Measurements from ENCODE around the gene POLH.

POLH gene

GRCh38 chr6:43606019-43606418, 30.0 kb downstream of the POLH start:
- DNase-seq (ENCODE audit: low read depth in 2 of 2) = no peak

- peak; percentile 46 to 47 for DNase-seq (ENCODE audit: low read depth in 2 of 2)
These were observed 32.4 kb downstream of the POLH start for GRCh38 chr6:43608310-43608763.

GRCh38 chr6:43608807-43609206, 32.8 kb downstream of the POLH start:
- DNase-seq (ENCODE audit: low read depth in 2 of 2) = no peak

DNA sequence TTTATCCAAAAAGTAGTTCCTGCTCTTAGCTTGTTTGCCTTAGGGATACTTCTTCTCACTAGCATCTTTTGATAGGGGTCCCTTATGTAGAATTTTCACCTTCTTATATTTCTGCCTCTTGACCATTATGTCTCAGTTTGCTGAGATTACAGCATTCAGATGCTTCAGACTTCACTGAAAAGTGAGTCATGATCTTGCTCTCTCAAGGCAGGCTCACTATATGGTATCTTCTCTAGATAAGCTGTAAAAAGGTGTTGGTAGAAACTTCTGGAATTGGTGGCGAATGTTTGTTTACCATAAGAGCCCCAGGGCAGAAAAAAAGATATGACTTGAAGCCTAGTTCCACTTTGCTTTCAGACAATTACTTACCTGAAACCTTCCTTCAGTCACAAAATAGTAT, 33.4 kb downstream of the POLH start:
- DNase-seq (ENCODE audit: low read depth in 2 of 2) = no peak

DNA sequence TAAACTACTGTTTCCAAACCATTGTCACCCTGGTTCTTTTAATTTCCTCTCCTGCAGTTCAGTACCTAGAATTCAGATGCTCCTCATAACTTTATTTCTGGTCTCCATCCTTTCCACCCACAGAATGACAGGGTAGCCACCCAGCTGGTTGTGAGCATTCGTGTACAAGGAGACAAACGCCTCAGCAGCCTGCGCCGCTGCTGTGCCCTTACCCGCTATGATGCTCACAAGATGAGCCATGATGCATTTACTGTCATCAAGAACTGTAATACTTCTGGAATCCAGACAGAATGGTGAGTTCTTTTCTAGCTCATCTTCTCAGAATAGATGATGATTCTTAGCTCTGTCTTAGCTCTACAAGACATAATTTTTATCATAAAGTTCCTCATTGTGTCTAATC, 34.4 kb downstream of the POLH start:
- no peak for DNase-seq (ENCODE audit: low read depth in 2 of 2)

DNA sequence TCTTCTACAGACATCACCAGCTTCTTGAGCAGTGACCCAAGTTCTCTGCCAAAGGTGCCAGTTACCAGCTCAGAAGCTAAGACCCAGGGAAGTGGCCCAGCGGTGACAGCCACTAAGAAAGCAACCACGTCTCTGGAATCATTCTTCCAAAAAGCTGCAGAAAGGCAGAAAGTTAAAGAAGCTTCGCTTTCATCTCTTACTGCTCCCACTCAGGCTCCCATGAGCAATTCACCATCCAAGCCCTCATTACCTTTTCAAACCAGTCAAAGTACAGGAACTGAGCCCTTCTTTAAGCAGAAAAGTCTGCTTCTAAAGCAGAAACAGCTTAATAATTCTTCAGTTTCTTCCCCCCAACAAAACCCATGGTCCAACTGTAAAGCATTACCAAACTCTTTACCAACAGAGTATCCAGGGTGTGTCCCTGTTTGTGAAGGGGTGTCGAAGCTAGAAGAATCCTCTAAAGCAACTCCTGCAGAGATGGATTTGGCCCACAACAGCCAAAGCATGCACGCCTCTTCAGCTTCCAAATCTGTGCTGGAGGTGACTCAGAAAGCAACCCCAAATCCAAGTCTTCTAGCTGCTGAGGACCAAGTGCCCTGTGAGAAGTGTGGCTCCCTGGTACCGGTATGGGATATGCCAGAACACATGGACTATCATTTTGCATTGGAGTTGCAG, 37.9 kb downstream of the POLH start:
- no peak for DNase-seq (ENCODE audit: low read depth in 2 of 2)

DNA sequence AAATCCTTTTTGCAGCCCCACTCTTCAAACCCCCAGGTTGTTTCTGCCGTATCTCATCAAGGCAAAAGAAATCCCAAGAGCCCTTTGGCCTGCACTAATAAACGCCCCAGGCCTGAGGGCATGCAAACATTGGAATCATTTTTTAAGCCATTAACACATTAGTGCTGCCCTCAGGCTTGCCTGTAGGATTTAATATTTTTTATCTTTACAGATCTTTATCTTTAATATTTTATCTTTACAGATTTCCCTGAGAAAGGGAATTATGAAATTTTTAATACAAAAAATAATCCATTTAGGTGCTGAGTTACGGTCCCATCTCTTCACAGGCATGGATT, 38.4 kb downstream of the POLH start:
- no peak for DNase-seq (ENCODE audit: low read depth in 2 of 2)

- DNase-seq (ENCODE audit: low read depth in 2 of 2) = no peak
These were observed 40.9 kb downstream of the POLH start for GRCh38 chr6:43616725-43617472.

DNA sequence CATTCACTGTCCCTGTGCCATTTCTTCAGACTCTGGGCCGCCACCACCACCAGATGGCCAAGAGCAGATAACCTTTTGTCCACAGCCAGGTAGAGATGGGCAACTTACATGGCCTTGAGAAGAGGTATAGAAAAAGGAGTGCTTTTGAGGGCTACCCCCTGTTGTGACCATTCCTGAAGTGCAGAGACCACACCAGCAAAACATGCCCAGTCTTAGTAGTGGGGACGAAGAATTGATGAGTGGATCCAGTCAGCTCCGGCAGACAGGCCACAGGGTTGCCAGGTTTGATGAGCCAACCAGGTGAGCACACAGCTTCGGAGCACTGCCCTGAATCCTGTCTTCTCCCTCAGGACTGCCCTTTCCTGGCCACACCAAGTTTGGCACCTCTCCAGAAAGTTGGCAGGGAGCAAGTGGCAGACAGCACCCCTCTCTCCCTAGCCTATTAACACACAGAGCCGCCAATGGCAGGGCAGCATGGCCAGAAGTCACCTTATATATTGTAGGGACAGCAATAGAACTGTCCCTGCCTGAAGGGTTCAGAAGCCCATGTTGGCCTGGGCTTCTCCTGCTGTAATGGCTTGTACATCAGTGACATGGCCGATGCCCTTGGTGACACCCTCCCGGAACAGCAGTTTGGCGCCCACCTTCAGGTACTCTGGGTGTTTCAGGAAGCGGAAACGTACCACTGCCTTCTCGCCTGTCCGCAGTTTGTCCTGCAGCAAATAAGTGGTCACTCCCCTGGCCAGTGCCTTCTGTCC, 45.3 kb downstream of the POLH start:
- DNase-seq (ENCODE audit: low read depth in 2 of 2) = no peak

GRCh38 chr6:43621836-43622180, 45.8 kb downstream of the POLH start:
- DNase-seq (ENCODE audit: low read depth in 2 of 2) = no peak

DNA sequence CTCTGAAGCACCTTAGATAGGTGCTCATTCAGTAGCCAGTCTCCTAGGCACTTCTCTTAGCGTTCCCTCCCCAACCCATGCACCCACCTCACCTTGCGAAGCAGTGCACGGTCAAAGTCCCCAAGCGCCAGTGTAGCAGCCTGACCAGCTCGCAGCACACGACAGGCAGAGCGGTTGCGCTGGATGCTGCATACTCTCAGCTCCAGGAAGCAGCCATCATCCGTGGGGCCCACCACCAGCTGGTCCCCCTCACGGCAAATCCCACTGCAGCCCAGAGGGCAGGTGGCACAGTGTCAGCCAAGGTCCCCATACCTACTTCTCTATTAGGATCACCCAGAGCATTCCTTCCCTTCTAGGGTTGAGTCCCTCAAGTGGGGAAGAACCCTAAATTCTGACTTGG, 46.6 kb downstream of the POLH start:
- no peak for DNase-seq (ENCODE audit: low read depth in 2 of 2)

DNA sequence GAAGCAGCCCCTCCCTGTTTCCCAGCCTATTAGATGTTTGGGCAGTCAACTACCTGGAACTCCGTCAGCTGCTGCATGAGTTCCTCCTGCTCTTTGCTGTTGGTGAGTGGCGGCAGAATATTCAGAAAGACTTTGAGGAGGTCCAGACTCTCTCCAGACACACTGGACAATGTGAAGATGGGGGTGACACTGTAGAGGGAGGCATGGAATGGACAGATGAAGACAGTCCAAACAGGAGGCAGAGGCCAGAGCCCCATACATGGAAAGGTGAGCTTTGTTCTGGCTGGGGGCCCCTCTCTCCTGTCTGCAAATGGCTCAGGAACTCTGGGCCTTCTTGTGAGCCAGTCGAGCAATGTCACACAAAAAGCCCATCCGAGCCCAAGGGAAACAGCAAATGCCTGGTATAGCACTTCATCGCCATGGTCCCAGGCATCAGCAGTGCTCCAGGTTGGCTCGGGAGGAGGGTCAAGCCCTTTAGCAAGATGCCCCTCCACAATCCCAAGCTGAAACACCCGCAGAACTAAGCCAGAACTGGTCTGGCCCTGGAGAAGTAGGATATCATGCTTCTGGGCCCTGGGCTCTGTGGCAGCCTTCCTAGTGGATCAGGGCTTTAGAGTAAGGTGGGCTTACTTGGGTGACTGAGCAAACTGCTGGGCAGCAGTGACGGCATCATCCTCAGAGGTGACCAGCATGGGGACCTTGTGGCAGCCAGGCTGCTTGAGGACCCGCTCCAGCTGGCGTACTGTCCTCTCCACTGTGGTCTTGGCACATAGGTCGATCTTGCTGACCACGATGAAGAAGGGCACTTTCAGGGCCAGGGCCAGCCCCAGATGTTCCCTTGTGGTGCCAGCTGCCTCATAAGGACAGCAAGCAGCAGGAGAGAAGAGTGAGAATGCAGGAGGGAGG, 48.1 kb downstream of the POLH start:
- no peak for DNase-seq (ENCODE audit: low read depth in 2 of 2)

- DNase-seq (ENCODE audit: low read depth in 2 of 2) = no peak
These were observed 48.9 kb downstream of the POLH start for GRCh38 chr6:43624786-43625288.

- DNase-seq (ENCODE audit: low read depth in 2 of 2) = no peak
These were observed 49.5 kb downstream of the POLH start for GRCh38 chr6:43625393-43625992.

DNA sequence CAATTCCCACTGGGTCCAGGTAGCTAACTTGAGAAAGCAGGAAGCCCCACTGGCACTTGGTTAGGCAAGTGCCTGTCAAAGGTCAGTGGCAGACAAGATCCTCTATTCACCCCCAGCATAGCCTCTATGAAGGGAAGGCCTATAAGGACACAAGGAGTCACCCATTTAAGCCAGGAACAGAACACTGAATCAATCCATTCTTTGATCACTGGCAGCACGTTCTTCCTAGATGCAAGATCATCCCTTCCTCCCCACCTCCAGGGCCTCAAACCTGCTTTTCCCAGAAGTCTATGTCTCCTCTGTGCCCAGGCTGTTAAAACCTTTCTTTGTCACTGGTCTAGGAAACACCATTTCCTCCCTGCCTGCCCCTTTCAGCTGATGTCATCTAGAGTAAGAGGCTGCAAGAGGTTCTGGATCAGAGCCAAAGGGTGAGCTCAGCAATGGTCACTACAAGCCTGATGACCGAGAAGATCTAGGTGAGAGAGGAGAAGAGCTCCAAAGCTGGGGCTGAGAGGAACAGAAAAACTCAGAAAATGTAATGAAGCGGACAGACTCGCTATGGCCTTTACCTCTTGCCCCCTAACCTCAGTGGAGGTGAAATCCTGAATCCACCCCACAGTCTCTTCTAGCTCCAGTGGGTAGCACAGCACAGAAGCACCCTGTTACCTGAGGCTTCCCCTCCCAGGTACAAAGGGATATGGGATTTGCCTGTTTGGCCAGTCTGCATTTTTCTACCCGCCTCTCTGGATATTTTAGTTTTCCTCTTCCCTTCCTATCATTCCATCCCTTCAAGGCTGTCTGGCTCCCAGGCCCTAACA, 51.2 kb downstream of the POLH start:
- no peak for DNase-seq (ENCODE audit: low read depth in 2 of 2)

DNA sequence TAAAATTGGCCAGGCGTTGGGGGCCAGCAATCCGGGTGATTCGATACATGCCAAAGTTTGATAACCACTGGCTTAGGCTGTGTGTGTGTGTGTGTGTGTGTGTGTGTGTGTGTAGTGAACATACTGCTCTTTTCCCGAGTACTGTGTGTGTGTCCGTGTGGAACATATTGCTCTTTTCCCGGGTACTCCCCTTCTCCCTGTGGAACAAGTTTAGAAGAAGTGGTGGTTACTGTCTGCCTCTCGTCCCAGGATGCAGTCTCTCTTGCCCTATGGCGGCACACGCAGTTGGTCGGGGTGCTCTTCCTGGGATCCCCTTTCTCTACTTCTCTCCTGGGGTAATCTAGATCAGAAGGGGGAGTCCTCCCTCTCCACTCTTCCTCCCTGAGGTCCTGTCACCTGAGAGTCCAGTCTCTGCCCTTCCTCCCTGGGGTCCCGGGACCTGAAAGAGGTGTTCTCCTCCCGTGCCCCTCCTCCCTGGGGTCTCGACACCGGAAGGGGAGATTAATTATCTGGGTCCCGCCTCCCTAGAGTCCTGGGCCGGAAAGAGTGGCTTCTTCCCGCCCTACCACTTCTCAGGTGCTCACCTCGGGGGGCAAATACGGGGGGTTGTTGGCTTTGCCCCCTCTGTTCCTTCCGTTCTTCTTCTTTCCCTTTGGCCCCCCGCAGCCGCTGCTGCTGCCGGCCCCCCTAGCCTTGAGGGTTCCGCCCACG, 52.6 kb downstream of the POLH start:
- peak in 1 of 2 donors; percentile 33 for DNase-seq (ENCODE audit: low read depth in 2 of 2)

DNA sequence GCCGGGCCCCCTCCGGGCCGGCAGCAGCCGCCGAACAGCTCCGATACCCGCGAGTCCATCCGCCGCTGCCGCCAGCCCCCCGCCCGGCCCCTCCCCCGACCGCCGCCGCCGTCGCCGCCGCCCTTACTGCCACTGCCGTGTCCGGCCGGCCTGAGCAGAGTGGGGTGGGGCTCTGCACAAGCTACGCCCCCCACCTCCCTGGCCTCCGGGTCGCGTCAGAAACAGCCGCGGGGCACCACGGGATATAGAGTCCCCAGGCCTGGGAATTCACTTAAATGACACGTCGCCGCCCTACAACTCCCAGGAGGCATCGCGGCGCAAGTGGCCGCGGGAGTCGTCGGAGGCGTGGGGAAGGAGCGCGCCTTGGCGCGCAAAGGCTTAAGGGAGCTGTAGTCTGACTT, 53.1 kb downstream of the POLH start, which contains the start of gene GTPBP2:
Gene GTPBP2 (minus strand): TSS at position 161 of the 401 bp plus-strand sequence. CDS start 102 bp downstream, at position 59.
- peak; percentile 90 for DNase-seq (ENCODE audit: low read depth in 2 of 2)

- DNase-seq (ENCODE audit: low read depth in 2 of 2) = peak; percentile 64 to 73
These were observed 53.7 kb downstream of the POLH start for GRCh38 chr6:43629505-43630300.
